Nephron (organoid): ENCODE measurements around the gene DCLK3.

Experiments used
- H3K27ac Mint-ChIP-seq, 3 experiments: 2 replicates each; pipeline ENCODE4 v1.8.0; 2020; ENCODE audit warnings: mixed read lengths in 3 of 3, mild to moderate bottlenecking in 2 of 3, moderate library complexity in 1 of 3
- H3K27me3 Mint-ChIP-seq: 2 replicates; pipeline ENCODE4 v1.8.0; 2021; ENCODE audit warnings: low read depth, mild to moderate bottlenecking, moderate library complexity, mixed read lengths
- H3K36me3 Mint-ChIP-seq: 2 replicates; pipeline ENCODE4 v1.8.0; 2020; ENCODE audit warnings: low read depth, mixed read lengths
- H3K4me1 Mint-ChIP-seq: 2 replicates; pipeline ENCODE4 v1.8.0; 2020; ENCODE audit warnings: mixed read lengths
- H3K4me3 Mint-ChIP-seq, 3 experiments: 2 replicates each; pipeline ENCODE4 v1.8.0; 2020; ENCODE audit warnings: mild to moderate bottlenecking in 3 of 3, mixed read lengths in 3 of 3, moderate library complexity in 2 of 3
- H3K9me3 Mint-ChIP-seq: 2 replicates; pipeline ENCODE4 v1.8.0; 2020; ENCODE audit warnings: mixed read lengths
- TF ChIP-seq, protein P1 (sequence below), 3 experiments: fragments of 200-600 bp; sonication (generic); IDR thresholded peaks; one replicate each; pipeline ENCODE4 v1.5.0; 2021; ENCODE audit warnings: antibody characterized with exemption in 3 of 3; ENCODE audit not compliant: unreplicated experiment in 3 of 3

DCLK3 gene

DNA sequence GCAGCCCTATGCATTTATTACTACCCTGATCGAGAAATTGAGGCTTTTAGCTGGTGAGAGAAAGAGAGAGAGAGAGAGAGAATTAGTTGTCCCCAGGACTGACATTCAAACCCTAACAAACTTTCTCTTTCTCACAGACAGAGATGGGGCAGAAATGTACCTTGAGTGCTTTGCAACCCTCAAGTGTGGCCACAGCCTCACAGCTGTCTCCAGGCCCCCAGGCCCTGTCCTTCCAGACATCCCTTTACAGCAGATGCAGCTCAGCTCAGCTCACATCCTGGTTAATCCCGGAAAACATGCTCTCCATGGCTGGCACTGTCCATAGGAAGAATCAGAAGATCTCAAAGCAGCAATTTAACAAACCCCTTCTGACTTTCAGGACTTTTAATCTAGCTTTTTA lies 67.6 kb downstream of the DCLK3 start:
- Mint-ChIP-seq H3K36me3 (no peaks in the 10 kb centered on the region), H3K4me3 (no peak overlapping the region), H3K4me1 (peaks cover 11% of the 10 kb centered on the region), H3K27me3 (peaks cover 9% of the 10 kb centered on the region), H3K9me3 (peaks cover 12% of the 10 kb centered on the region), H3K27ac (no peak overlapping the region)
- TF ChIP-seq, protein P1, sequence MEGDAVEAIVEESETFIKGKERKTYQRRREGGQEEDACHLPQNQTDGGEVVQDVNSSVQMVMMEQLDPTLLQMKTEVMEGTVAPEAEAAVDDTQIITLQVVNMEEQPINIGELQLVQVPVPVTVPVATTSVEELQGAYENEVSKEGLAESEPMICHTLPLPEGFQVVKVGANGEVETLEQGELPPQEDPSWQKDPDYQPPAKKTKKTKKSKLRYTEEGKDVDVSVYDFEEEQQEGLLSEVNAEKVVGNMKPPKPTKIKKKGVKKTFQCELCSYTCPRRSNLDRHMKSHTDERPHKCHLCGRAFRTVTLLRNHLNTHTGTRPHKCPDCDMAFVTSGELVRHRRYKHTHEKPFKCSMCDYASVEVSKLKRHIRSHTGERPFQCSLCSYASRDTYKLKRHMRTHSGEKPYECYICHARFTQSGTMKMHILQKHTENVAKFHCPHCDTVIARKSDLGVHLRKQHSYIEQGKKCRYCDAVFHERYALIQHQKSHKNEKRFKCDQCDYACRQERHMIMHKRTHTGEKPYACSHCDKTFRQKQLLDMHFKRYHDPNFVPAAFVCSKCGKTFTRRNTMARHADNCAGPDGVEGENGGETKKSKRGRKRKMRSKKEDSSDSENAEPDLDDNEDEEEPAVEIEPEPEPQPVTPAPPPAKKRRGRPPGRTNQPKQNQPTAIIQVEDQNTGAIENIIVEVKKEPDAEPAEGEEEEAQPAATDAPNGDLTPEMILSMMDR (IDR thresholded peaks at IDR 0.05; ENCODE audit: unreplicated experiment in 3 of 3): no peak

GRCh38 chr3:36695769-36696137 lies 68.6 kb downstream of the DCLK3 start:
- peaks cover 13% of the 10 kb centered on the region for H3K27me3 Mint-ChIP-seq
- H3K27ac Mint-ChIP-seq: no peak overlapping the region
- H3K4me1 Mint-ChIP-seq: peaks cover 11% of the 10 kb centered on the region
- H3K36me3 Mint-ChIP-seq: no peaks in the 10 kb centered on the region
- H3K4me3 Mint-ChIP-seq: no peak overlapping the region
- H3K9me3 Mint-ChIP-seq: peaks cover 16% of the 10 kb centered on the region
- TF ChIP-seq, protein P1 (IDR thresholded peaks at IDR 0.05; ENCODE audit: unreplicated experiment in 3 of 3): no peak

DNA sequence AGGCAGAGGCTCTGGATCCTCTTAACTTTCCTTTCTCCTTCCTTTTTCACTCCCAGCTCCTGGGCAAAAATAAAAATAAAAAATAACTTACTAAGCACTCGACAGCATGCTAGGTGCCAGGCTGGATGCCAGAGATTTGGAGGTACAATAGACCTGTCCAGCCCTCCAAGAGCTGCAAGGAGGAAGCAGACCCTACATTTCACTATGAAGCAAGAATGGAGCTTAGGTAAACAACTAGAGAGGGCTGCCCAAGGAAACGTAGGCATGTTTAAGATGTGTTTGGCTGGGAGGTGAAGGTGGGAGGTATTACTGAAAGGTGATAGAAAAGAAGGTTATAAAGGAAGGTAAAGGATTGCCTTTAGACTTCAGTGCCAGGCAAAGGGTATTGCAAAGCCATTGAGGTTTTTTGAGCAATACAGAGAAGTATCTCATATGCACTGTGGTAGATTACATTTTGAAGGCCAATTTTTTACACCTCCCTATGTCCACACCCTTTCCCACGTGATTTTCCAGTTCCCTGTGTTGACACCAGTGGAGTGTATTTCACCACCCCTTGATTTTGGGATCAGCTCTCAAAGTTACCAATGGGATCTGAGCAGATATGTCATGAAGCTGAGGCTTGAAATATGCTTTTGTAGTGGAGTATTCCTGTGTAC lies 69.1 kb downstream of the DCLK3 start:
- Mint-ChIP-seq H3K36me3 (no peaks in the 10 kb centered on the region), H3K9me3 (peaks cover 16% of the 10 kb centered on the region), H3K27me3 (peaks cover 13% of the 10 kb centered on the region), H3K4me1 (peaks cover 11% of the 10 kb centered on the region), H3K4me3 (no peak overlapping the region), H3K27ac (no peak overlapping the region)
- TF ChIP-seq, protein P1 (IDR thresholded peaks at IDR 0.05; ENCODE audit: unreplicated experiment in 3 of 3): no peak

DNA sequence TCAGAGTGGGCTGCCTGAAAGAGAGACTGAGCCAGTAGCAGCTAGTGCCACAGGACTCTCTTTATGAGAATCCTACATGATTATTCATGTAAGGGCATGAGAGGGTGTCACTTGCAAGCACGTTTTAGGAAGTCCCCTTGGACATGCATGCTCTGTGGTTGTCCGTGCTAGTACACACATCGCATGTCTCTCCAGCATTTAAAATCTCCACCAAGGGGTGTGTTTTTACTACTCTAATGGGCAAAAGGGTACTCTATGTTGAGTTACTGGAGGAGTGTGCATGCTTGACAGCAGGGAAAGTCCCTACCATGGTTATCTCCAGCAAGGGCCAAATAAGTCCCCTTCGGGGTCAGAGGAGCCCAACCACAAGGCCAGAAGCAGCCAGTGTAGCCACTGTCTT lies 70.7 kb downstream of the DCLK3 start:
- H3K4me1 Mint-ChIP-seq: peaks cover 11% of the 10 kb centered on the region
- peaks cover 13% of the 10 kb centered on the region for H3K27me3 Mint-ChIP-seq
- TF ChIP-seq, protein P1 (IDR thresholded peaks at IDR 0.05; ENCODE audit: unreplicated experiment in 3 of 3): no peak
- H3K4me3 Mint-ChIP-seq: no peak overlapping the region
- H3K36me3 Mint-ChIP-seq: no peaks in the 10 kb centered on the region
- H3K9me3 Mint-ChIP-seq: peaks cover 17% of the 10 kb centered on the region
- H3K27ac Mint-ChIP-seq: no peak overlapping the region

DNA sequence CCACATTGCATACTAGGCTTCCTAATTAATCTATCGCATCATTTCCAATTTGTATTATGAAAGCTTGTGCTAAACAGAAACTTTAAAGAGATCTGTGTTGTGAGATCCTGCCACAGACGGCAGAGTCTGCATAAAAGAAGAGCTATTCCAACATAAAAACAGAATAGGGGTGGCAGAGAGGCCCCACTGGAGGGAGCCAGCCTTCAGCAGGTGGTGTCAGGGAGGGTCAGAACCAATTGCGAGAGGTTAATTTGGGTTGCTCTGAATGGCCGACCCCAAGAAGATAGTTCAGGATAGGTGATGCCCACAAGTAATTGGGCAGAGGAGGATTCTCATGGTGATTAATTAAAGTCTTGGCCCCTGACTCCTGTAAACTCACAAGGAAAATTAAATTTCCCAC lies 74.8 kb downstream of the DCLK3 start:
- Mint-ChIP-seq H3K36me3 (no peaks in the 10 kb centered on the region), H3K4me3 (no peak overlapping the region), H3K4me1 (no peaks in the 10 kb centered on the region), H3K27ac (peak overlapping the region in 1 of 3 experiments; percentile 10), H3K27me3 (peaks cover 4% of the 10 kb centered on the region), H3K9me3 (peaks cover 23% of the 10 kb centered on the region)
- TF ChIP-seq, protein P1 (IDR thresholded peaks at IDR 0.05; ENCODE audit: unreplicated experiment in 3 of 3): no peak

DNA sequence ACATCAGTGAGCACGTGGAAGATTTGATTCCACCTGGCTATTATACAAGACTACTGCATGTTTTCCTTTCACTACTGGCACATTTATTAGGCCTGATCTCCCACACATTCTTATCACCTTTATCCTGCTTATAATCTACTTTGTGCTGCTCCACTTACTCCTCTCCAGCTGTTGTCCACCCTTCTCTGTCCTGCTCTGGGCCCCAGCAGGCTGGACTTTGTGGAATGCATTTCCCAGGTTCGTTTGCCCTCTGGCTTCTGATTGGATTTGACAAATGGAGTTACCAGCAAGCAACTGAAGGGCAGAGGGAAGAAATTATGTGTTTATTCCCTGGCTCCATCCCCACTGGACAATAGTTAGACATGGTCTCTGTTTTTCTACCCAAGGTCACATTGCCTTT lies 75.5 kb downstream of the DCLK3 start:
- H3K27ac Mint-ChIP-seq: no peak overlapping the region
- TF ChIP-seq, protein P1 (IDR thresholded peaks at IDR 0.05; ENCODE audit: unreplicated experiment in 3 of 3): no peak
- H3K4me1 Mint-ChIP-seq: no peaks in the 10 kb centered on the region
- H3K27me3 Mint-ChIP-seq: peaks cover 4% of the 10 kb centered on the region
- H3K36me3 Mint-ChIP-seq: no peaks in the 10 kb centered on the region
- H3K9me3 Mint-ChIP-seq: peaks cover 20% of the 10 kb centered on the region
- H3K4me3 Mint-ChIP-seq: no peak overlapping the region
